Heart left ventricle (tissue), 13 donors: ENCODE data around the gene HSF4.

Experiments used
- CTCF ChIP-seq, 12 donors: fragments of 200-600 bp; sonication (generic) in 4 of 12; IDR thresholded peaks; one replicate each; pipeline versions ENCODE4 v1.5.0 to v1.8.0; 2018 to 2022; ENCODE audit warnings: antibody characterized with exemption in 12 of 12, mild to moderate bottlenecking in 5 of 12
- POLR2A ChIP-seq, 2 donors: fragments of 450-650 bp; IDR thresholded peaks; one replicate each; pipeline ENCODE4 v1.6.1; 2017; ENCODE audit warnings: antibody characterized with exemption in 2 of 2, mild to moderate bottlenecking in 2 of 2, moderate library complexity in 2 of 2
- donor health status: ischemic (EF 13 %, LVEDD 7.1; RV severe dilation, severe dysfunction).
- donor health status: DM: no; HTN: yes; CAD: no.
- donor health status: DM: no; HTN: no; CAD: no.
- donor health status: ischemic (EF 25% LVEDD 6.9; RV normal size, moderate dysfunction).
- donor health status: ischemic (EF 25% LVEDD 5.7; RV mildly dilated, moderate dysfunction).
- donor health status: ischemic (EF 35%, LVEDD 5.7; RV mildly dilated, moderate dysfunction).
- donor health status: nonischemic (EF 11% LVEDD 7.7; RV severe dilation, severe dysfunction).
- donor health status: DM: yes; HTN: yes; CAD: no.
- donor health status: PGD.
- donor health status: ischemic (EF 29% LVEDD 5.4; RV normal size, mild dysfunction).
- donor health status: nonischemic (EF 23%, LVEDD 6.1; RV moderate dilation, normal function).

GRCh38 chr16:67115639-67116038 is 48.9 kb upstream of the HSF4 start:
- TF ChIP-seq POLR2A (IDR thresholded peaks at IDR 0.05) (no peak), CTCF (IDR thresholded peaks at IDR 0.05) (no peak)
